GM18858 (cell line): ENCODE results near the gene MPV17L2.
"Not testable (repeated sequence)": the region's sequence is repeated elsewhere in the genome, so short reads cannot be mapped to it uniquely, and the experiment has no call there.

Source experiments
- ATAC-seq: cut with Tn5 transposase; IDR thresholded peaks from one replicate; pipeline ENCODE4 v1.9.1; 2021; ENCODE audit not compliant: unreplicated experiment

MPV17L2 gene

GRCh38 chr19:18190278-18190677 is 2.7 kb upstream of the MPV17L2 start:
- no peak for ATAC-seq

- ATAC-seq, result no peak
Observed at GRCh38 chr19:18191640-18192062, 1.4 kb upstream of the MPV17L2 start.

GRCh38 chr19:18193388-18194180 is 566 bp downstream of the MPV17L2 start:
- no peak for ATAC-seq

GRCh38 chr19:18194181-18194530 is 1.1 kb downstream of the MPV17L2 start:
- ATAC-seq, result no peak

- ATAC-seq, result no peak
Observed at GRCh38 chr19:18194554-18195238, 1.7 kb downstream of the MPV17L2 start.

- no peak for ATAC-seq
Observed at GRCh38 chr19:18196511-18196845, 3.5 kb downstream of the MPV17L2 start.

GRCh38 chr19:18197306-18197705 is 4.3 kb downstream of the MPV17L2 start:
- ATAC-seq, result no peak

- no peak for ATAC-seq
Observed at GRCh38 chr19:18197941-18198340, 4.9 kb downstream of the MPV17L2 start.

- ATAC-seq, result no peak
Observed at GRCh38 chr19:18198374-18198773, 5.4 kb downstream of the MPV17L2 start.

- no peak for ATAC-seq
Observed at GRCh38 chr19:18202397-18202777, 9.4 kb downstream of the MPV17L2 start.

GRCh38 chr19:18202778-18203407 is 9.9 kb downstream of the MPV17L2 start:
- ATAC-seq, result no peak

- ATAC-seq, result no peak
Observed at GRCh38 chr19:18203408-18203862, 10.4 kb downstream of the MPV17L2 start.

- ATAC-seq, result peak; percentile 85
Observed at GRCh38 chr19:18203863-18204393, 10.9 kb downstream of the MPV17L2 start, which contains the start of gene RAB3A. RAB3A (minus strand) TSS chr19:18204042; CDS start chr19:18202740, 1,302 bp downstream.

- peak; percentile 2 for ATAC-seq
Observed at GRCh38 chr19:18204394-18205199, 11.6 kb downstream of the MPV17L2 start.

GRCh38 chr19:18205200-18205892 is 12.3 kb downstream of the MPV17L2 start:
- no peak for ATAC-seq

- ATAC-seq, result no peak
Observed at GRCh38 chr19:18206018-18206417, 13.0 kb downstream of the MPV17L2 start.

- ATAC-seq, result no peak
Observed at GRCh38 chr19:18208098-18208951, 15.3 kb downstream of the MPV17L2 start.

GRCh38 chr19:18209912-18210311 is 16.9 kb downstream of the MPV17L2 start:
- not testable (repeated sequence) for ATAC-seq

GRCh38 chr19:18211683-18212082 is 18.7 kb downstream of the MPV17L2 start:
- ATAC-seq, result no peak
